ENCODE data around the gene ERC1. TPM values are rescaled to one million over a fixed set of nuclear protein-coding genes. Genes with fewer than 3 reads are reported as not detected.

ERC1 gene
- total RNA-seq, 1 donor from 2014 or later: 82.2 TPM

DNA sequence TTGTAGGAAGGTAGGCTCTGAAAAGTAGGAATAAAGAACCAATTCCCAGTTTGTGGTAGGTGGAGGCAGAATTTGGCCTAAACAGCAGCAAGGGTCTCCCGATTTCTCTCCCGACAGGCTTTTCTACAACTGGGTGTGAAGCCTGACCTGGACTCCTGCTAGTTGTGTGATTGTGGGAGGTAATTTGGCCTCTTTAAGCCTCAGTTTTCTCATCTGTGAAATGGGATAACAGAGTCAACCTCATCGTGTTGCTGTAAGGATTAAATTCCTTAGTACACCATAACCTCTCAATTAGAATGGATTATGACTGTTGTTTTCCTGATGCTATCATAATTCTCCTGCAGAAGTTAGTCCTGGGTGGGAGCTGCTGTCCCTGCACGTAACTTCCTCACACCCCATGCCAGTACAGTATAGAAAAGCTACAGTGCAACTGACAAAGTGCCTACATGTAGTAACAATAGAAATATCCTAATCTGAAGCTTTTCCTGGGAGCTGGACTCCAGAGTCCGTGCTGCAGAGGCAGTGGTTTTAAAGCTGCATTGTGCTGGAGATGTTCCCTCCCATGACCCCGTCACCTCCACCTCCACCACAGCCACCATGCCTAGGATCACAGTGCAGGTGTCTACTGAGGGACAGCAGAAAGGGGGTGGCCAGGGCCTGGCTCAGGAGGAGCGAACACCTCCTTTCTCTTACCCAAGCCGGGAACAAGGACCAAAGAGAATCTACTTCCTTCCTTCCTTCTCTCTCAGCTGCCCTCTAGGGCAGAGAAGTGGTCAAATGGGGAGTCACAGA is 526.9 kb downstream of the ERC1 start:
- TF ChIP-seq, protein P1, sequence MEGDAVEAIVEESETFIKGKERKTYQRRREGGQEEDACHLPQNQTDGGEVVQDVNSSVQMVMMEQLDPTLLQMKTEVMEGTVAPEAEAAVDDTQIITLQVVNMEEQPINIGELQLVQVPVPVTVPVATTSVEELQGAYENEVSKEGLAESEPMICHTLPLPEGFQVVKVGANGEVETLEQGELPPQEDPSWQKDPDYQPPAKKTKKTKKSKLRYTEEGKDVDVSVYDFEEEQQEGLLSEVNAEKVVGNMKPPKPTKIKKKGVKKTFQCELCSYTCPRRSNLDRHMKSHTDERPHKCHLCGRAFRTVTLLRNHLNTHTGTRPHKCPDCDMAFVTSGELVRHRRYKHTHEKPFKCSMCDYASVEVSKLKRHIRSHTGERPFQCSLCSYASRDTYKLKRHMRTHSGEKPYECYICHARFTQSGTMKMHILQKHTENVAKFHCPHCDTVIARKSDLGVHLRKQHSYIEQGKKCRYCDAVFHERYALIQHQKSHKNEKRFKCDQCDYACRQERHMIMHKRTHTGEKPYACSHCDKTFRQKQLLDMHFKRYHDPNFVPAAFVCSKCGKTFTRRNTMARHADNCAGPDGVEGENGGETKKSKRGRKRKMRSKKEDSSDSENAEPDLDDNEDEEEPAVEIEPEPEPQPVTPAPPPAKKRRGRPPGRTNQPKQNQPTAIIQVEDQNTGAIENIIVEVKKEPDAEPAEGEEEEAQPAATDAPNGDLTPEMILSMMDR (IDR thresholded peaks at IDR 0.05; ENCODE audit: partially characterized antibody, unreplicated experiment): no peak
- H3K9me3 Mint-ChIP-seq (ENCODE audit: unreplicated experiment): peaks cover 3% of the 10 kb centered on the region
- H3K27ac Mint-ChIP-seq (ENCODE audit: unreplicated experiment): no peak overlapping the region

DNA sequence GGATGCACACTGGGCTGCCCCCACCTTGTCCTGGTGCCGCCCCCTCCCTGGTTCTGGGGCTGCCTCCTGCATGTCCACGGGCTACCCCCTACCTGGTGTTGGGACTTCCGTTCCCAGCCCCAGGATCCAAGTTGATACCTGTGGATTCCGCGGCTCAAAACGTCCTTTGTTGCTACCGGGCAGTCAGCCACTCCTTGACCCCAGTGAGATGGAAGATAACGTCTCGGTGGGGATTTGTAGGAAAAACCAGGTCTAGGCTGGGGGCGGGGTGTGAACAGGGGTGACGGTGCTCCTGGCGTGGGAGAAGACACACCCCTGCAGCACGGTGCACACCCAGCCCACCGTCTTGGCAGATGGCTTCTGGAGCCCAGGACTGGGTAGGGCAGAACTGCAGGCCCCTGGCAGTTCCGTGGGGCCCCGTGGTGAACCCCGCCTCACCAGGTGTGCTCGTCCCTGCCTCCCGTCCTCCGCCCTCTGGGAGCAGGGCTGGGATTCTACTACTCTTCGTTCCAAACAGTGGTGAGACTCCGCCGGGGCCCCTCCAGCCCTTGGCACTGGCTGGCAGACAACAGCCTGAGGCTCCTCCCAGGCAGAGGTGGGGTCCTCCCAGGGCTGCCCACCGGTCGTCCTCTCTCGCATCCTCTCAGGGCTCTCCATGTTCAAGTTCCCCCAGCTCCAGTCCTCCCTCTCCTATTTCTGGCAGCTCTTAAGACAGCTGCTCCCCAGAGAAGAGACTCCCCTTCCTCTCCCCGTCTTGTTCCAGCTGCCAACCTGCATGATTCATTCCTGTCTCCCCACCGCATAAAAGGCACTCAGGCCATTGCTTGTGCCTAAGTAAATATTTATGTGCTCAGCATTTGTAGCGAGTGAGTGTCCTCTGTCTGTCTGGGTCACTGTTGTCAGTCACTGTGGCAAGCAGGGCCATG is 527.8 kb downstream of the ERC1 start:
- peaks cover 3% of the 10 kb centered on the region for H3K9me3 Mint-ChIP-seq (ENCODE audit: unreplicated experiment)
- no peak overlapping the region for H3K27ac Mint-ChIP-seq (ENCODE audit: unreplicated experiment)
- TF ChIP-seq, protein P1 (IDR thresholded peaks at IDR 0.05; ENCODE audit: partially characterized antibody, unreplicated experiment): no peak
- H3K4me1 Mint-ChIP-seq (ENCODE audit: low read depth, unreplicated experiment): peaks cover 3% of the 10 kb centered on the region
- no peaks in the 10 kb centered on the region for H3K36me3 Mint-ChIP-seq (ENCODE audit: unreplicated experiment)
- no peak for DNase-seq
- H3K27me3 Mint-ChIP-seq (ENCODE audit: unreplicated experiment): peaks cover 4% of the 10 kb centered on the region
- H3K4me3 Mint-ChIP-seq (ENCODE audit: unreplicated experiment): no peak overlapping the region

More for the DNA sequence above, 526.9 kb downstream of the ERC1 start:
- peaks cover 4% of the 10 kb centered on the region for H3K27me3 Mint-ChIP-seq (ENCODE audit: unreplicated experiment)
- no peak for DNase-seq
- H3K4me3 Mint-ChIP-seq (ENCODE audit: unreplicated experiment): no peak overlapping the region
- H3K36me3 Mint-ChIP-seq (ENCODE audit: unreplicated experiment): no peaks in the 10 kb centered on the region
- H3K4me1 Mint-ChIP-seq (ENCODE audit: low read depth, unreplicated experiment): peaks cover 3% of the 10 kb centered on the region

DNA sequence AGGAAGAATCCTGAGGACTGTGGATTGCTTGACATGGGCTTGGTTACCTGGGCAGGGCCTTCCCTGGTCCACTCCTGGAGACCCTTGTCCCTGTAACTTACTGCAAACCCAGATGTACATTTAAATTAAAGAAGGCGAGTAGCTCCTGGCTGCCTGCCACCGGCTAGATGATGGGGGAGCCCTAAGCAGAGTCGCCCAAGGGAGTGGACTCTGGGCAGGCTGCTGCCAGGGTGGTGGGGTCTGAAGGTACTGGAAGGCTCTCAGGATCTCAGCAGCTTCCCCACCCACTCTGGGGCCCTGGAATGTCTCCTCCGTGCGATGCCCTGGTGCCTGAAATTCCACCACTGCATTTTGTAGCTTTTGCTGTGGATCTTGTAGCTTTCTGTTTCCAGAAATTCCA is 528.6 kb downstream of the ERC1 start:
- Mint-ChIP-seq H3K4me3 (ENCODE audit: unreplicated experiment) (no peak overlapping the region), H3K4me1 (ENCODE audit: low read depth, unreplicated experiment) (peaks cover 3% of the 10 kb centered on the region), H3K36me3 (ENCODE audit: unreplicated experiment) (no peaks in the 10 kb centered on the region), H3K27ac (ENCODE audit: unreplicated experiment) (no peak overlapping the region), H3K27me3 (ENCODE audit: unreplicated experiment) (peaks cover 4% of the 10 kb centered on the region), H3K9me3 (ENCODE audit: unreplicated experiment) (peaks cover 3% of the 10 kb centered on the region)
- no peak for DNase-seq
- TF ChIP-seq, protein P1 (IDR thresholded peaks at IDR 0.05; ENCODE audit: partially characterized antibody, unreplicated experiment): no peak

DNA sequence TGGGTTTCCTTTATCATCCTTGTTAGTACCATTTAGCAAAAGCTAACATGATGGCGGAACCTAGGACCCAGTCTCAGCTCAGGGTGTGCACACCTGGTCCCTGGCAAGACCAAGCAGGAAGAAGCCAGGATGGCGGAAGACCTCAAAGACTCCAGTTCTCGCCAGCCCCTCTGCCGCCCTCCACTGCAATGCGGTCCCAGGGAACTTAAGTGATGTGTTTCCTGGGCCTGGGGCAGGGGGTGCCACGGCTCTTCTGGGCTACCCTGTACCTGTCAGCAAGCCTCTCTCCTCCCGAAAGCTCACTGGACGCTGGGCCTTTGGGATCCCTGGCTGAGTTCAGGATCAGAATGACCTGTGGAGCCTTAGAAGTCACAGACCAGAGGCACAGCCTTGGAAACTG is 532.0 kb downstream of the ERC1 start:
- no peak overlapping the region for H3K4me3 Mint-ChIP-seq (ENCODE audit: unreplicated experiment)
- H3K9me3 Mint-ChIP-seq (ENCODE audit: unreplicated experiment): peaks cover 4% of the 10 kb centered on the region
- H3K27ac Mint-ChIP-seq (ENCODE audit: unreplicated experiment): no peak overlapping the region
- peaks cover 4% of the 10 kb centered on the region for H3K27me3 Mint-ChIP-seq (ENCODE audit: unreplicated experiment)
- H3K36me3 Mint-ChIP-seq (ENCODE audit: unreplicated experiment): no peaks in the 10 kb centered on the region
- peaks cover 3% of the 10 kb centered on the region for H3K4me1 Mint-ChIP-seq (ENCODE audit: low read depth, unreplicated experiment)
- DNase-seq: no peak
- TF ChIP-seq, protein P1 (IDR thresholded peaks at IDR 0.05; ENCODE audit: partially characterized antibody, unreplicated experiment): no peak

Data from glutamatergic neuron (in vitro differentiated cells).